Activated naive CD4-positive, alpha-beta T cell treated with anti-CD3 and anti-CD28 coated beads, Interleukin-2, amount 50 U/mL, for 72 hours (primary cell): ENCODE results near the gene CLEC4D. TPM values are rescaled to one million over a fixed set of nuclear protein-coding genes. Genes with fewer than 3 reads are reported as not detected.
"Not testable (repeated sequence)": the region's sequence is repeated elsewhere in the genome, so short reads cannot be mapped to it uniquely, and the experiment has no call there.

ENCODE experiments used
- ATAC-seq, 2 donors: fragments of 150-1000 bp; cut with Tn5 transposase; 2 replicates each; pipeline ENCODE4 v1.10.0; 2021; ENCODE audit warnings: mild to moderate bottlenecking in 2 of 2, moderate library complexity in 2 of 2
- DNase-seq, 2 donors: peaks; one replicate each; pipeline ENCODE4 v3.0.0; 2021 to 2022; ENCODE audit warnings: low spot score in 2 of 2
- H3K27ac Mint-ChIP-seq, 2 donors: one replicate each; pipeline ENCODE4 v1.8.0; 2022; ENCODE audit warnings: mild to moderate bottlenecking in 2 of 2, mixed read lengths in 2 of 2
- H3K36me3 Mint-ChIP-seq, 2 donors: one replicate each; pipeline ENCODE4 v1.8.0; 2022; ENCODE audit warnings: mixed read lengths in 2 of 2
- H3K9me3 Mint-ChIP-seq, 2 donors: one replicate each; pipeline ENCODE4 v1.8.0; 2022; ENCODE audit warnings: mixed read lengths in 2 of 2
- total RNA-seq, 2 donors: library from RNA; stranded (reverse); gene quantifications; one replicate each; pipeline ENCODE4 v1.2.3, GENCODE V29; 2022

Gene CLEC4D
- total RNA-seq: not detected

DNA sequence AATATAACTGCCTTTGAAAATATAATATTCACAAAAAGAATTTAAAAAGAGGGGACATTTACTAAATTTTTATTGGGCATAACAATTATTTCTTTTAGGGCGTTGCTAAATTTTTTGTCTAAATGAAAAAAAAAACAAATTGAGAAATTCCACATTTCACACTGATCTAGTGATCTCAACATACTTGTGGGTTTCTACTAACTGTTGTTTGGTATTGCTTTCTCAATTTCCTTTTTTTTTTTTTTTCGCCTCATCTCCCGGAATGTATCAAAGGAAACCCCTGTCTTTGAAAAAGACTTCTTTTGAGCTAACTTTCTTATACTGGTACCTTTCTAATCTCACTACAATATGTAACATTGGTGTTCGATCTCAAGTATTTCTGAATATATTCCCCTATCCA, at the start of gene CLEC4D:
CLEC4D (plus strand) TSS at position 248 of the 400 bp plus-strand sequence. CDS start 230 bp downstream, outside the sequence.
- Mint-ChIP-seq H3K27ac (no peak within 1 kb of the TSS), H3K36me3 (no peaks in the 10 kb centered on the region), H3K9me3 (no peaks in the 10 kb centered on the region)
- ATAC-seq (no peak), DNase-seq (no peak)

DNA sequence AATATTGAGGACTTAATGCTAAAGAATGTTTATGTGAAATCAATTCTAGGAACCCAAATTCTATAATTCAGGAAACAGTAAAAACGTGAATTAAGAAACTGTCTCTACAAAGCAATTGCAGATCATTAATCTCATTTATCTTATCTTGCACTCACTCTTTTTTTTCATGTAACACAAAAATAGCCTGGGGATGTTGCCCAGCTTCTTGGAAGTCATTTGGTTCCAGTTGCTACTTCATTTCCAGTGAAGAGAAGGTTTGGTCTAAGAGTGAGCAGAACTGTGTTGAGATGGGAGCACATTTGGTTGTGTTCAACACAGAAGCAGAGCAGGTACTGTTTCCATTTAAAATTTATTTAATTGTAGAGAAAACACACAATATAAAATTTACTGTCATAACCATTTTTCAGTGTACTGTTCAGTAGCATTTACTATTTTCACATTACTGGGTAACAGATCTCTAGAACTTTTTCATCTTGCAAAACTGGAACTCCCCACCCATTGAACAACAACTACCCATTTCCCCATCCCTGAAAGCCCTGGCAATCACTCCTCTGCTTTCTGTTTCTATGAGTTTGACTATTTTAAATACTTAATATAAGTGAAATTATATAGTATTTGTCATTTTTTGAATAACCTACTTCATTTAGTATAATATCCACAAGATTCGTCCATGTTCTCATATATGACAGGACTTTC, 47.9 kb upstream of the CLEC4D start:
- ATAC-seq: no peak
- Mint-ChIP-seq H3K36me3 (no peaks in the 10 kb centered on the region), H3K9me3 (peaks cover 0 to 5% of the 10 kb centered on the region in 2 donors), H3K27ac (no peak overlapping the region)
- DNase-seq: no peak

DNA sequence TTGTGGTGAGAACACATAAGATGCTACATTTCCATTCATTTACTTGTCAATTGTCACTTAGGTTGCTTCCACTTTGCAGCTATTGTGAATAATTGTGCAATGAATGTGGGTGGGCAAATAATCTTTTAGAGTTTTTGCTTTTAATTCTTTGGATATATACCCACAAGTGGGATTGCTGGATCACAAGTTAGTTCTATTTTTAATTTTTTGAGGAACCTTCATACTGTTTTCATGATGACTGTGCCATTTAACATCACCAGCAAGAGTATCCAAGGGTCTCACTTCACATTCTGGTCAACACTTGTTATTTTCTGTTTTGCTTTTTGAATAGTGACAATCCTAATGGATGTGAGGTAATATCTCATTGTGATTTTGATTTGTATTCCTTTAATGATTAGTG, 47.1 kb upstream of the CLEC4D start:
- DNase-seq (no peak), ATAC-seq (no peak)
- H3K27ac Mint-ChIP-seq: no peak overlapping the region
- no peaks in the 10 kb centered on the region for H3K36me3 Mint-ChIP-seq
- peaks cover 0 to 5% of the 10 kb centered on the region in 2 donors for H3K9me3 Mint-ChIP-seq

DNA sequence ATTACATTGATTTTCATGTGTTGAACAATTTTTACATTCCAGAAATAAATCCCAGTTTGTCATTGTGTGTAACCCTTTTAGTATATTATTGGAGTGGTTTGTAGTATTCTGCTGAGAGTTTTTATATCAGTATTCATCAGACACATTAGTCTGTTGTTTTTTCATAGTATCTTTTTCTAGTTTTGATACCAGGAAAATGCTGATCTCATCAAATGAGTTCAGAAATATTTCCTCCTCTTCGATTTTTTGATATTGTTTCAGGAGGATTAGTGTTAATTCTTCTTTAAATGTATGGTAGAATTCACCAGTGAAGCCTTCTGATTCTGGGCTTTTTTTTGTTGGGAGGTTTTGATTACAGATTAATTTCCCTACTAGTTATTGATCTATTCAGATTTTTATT, 42.2 kb upstream of the CLEC4D start:
- Mint-ChIP-seq H3K36me3 (no peaks in the 10 kb centered on the region), H3K9me3 (peaks cover 0 to 5% of the 10 kb centered on the region in 2 donors), H3K27ac (no peak overlapping the region)
- DNase-seq (no peak), ATAC-seq (no peak)

DNA sequence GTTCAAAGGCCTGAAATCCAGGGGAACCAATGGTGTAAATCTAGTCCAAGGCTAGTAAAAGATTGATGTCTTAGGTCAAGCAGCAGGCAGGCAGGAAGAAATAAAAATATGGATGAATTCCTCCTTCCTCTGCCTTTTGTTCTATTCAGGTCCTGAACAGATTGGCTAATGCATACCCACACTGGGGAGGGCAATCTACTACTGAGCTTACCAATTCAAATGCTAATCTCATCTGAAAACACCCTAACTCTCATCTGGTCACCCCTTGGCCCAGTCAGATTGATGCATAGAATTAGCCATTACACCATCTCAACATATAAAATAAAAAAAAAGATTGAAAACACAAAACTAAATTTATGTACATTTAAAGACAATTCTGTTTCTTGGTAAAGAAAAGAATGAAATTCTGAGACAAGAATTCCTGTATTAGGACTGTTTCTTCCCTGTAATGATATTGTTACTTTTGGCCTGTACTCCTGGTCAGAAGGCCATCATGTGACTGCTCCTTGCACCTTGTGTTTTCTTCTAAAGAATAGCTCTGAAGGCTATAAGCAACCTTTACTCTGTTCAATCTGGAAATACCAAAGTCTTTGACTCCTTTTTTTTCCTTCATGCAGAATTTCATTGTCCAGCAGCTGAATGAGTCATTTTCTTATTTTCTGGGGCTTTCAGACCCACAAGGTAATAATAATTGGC, 37.6 kb upstream of the CLEC4D start:
- ATAC-seq: no peak
- no peak for DNase-seq
- Mint-ChIP-seq H3K27ac (no peak overlapping the region), H3K9me3 (no peaks in the 10 kb centered on the region), H3K36me3 (no peaks in the 10 kb centered on the region)

DNA sequence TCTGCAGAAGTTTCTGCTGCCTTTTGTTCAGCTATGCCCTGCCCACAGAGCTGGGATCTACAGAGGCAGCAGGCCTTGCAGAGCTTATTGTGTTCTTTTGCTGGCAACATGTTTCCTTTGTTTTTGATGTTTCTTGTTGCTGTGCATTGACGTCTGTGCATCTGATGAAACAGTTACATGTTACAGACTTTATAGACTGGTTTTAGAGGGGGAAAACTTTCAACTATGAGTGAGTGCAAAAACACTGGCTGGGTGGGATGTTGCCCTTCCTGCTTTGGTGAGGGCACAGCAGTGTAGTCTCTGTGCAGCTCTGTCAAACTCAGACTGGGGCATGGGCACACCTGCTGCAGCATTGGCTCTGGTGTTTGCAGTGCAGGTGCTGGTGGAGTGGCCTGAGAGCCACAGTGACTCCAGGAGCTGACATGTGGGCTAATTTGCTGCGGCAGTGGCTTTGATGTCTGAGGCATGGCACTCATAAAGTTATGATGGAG, 30.7 kb upstream of the CLEC4D start:
- DNase-seq (no peak), ATAC-seq (peak in 1 of 2 donors; percentile 7)
- no peak overlapping the region for H3K27ac Mint-ChIP-seq
- H3K36me3 Mint-ChIP-seq: peaks cover 4 to 13% of the 10 kb centered on the region in 2 donors
- peaks cover 4 to 8% of the 10 kb centered on the region in 2 donors for H3K9me3 Mint-ChIP-seq

DNA sequence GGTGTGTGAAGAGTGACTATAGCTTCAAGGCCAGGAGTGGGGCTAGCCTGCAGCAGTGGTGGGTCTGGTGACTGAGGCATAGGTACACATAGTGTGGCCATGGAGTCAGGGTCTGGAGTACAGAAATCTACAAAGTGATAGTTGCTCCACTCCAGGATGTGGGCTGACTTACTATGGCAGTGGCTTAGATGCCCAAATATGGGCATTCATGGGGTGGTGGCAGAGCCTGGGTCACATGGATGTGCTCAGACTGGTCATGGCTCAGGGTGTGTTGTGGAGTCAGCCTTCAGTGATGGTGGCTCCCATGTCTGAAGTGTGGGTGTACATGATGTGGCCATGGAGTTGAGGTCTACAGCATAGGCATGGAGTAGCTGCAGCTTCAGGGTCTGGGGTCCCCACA, 30.2 kb upstream of the CLEC4D start:
- DNase-seq (no peak), ATAC-seq (peak; percentile 58 to 87)
- Mint-ChIP-seq H3K36me3 (peaks cover 4 to 13% of the 10 kb centered on the region in 2 donors), H3K27ac (no peak overlapping the region), H3K9me3 (peaks cover 4 to 8% of the 10 kb centered on the region in 2 donors)

DNA sequence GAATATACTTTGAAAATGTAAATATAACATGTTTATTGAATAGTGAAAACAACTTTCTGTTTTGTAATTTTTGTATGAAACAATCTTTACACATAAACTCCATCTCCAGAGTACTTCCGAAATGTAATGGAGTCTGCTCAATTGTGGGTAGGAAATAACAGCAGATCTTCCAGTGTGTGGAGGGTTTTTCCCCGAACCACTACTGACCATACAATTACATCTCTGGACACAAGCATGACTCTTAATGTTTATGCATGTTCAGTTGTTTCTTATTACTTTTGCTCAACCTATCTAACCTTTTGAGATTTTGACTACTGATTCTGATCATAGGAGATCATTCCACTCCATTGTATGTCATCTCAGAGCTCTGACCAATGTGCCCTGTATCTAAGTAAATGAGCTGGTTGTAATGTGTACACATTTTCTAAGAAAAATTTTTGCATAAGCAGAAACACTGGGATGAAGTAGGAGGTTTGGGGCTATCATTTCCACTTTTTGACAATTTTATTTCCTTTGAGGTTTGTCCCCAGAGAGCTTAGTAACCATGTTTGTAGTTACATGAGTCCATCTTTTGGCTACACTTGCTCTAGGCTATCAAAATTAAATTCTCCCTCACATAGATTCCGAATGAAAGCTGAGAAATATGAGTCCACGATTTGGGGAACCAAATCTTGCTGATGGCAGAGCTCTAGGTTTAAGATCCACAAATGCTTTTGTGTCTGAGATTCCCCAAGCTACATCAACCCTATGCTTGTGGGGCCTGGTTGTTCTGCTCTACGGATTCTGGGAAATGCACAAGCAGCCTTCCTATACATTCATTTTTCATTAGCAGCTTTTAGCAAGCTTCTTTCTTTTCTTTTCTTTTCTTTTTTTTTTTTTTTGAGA, 21.4 kb upstream of the CLEC4D start:
- H3K27ac Mint-ChIP-seq: no peak overlapping the region
- no peaks in the 10 kb centered on the region for H3K9me3 Mint-ChIP-seq
- H3K36me3 Mint-ChIP-seq: peaks cover 0 to 5% of the 10 kb centered on the region in 2 donors
- DNase-seq (no peak), ATAC-seq (no peak)

DNA sequence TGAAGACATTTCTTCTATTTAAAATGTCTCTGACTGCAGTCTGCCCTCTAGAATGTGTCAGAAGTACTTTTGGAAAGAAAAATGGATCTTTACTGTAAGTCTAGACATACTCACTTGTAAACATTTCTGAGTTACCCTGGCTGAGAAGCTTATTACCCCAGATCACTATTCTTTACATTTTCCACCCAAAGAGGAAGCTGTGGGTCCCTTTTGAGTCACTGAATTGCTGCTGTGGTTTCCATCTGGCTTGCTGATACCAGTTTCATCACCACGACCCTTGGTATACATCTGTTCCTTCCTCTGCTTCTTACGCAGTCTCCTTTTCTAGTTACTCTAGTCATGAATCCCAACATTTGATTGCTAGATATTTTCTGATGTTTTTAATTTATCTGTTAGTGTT, 20.2 kb upstream of the CLEC4D start:
- peak; percentile 97 to 100 for ATAC-seq
- Mint-ChIP-seq H3K36me3 (peaks cover 0 to 5% of the 10 kb centered on the region in 2 donors), H3K9me3 (no peaks in the 10 kb centered on the region), H3K27ac (peak overlapping the region in 1 of 2 donors; percentile 17)
- peak in 1 of 2 donors; percentile 42 for DNase-seq

DNA sequence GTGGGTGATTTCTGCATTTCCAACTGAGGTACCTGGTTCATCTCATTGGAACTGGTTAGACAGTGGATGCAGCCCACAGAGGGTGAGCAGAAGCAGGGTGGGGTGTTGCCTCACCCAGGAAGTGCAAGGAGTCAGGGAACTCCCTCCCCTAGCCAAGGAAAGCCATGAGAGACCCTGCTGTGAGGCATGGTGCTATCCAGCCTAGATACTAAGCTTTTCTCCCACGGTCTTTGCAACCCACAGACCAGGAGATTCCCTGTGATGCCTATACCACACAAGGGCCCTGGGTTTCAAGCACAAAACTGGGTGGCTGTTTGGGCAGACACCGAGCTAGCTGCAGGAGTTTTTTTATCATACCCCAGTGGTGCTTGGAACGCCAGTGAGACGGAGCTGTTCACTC, 17.6 kb upstream of the CLEC4D start:
- not testable (repeated sequence) for H3K9me3 Mint-ChIP-seq, ATAC-seq, DNase-seq, H3K27ac Mint-ChIP-seq, H3K36me3 Mint-ChIP-seq

DNA sequence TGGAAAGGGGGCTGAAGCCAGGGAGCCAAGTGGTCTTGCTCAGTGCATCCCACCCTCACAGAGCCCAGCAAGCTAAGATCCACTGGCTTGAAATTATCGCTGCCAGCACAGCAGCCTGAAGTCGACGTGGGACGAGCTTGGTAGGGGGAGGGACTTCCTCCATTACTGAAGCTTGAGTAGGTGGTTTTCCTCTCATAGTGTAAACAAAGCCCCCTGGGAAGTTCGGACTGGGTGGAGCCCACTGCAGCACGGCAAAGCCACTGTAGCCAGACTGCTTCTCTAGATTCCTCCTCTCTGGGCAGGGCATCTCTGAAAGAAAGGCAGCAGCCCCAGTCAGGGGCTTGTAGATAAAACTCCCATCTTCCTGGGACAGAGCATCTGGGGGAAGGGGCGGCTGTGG, 17.2 kb upstream of the CLEC4D start:
- DNase-seq, H3K9me3 Mint-ChIP-seq, H3K36me3 Mint-ChIP-seq, ATAC-seq, H3K27ac Mint-ChIP-seq: not testable (repeated sequence)

DNA sequence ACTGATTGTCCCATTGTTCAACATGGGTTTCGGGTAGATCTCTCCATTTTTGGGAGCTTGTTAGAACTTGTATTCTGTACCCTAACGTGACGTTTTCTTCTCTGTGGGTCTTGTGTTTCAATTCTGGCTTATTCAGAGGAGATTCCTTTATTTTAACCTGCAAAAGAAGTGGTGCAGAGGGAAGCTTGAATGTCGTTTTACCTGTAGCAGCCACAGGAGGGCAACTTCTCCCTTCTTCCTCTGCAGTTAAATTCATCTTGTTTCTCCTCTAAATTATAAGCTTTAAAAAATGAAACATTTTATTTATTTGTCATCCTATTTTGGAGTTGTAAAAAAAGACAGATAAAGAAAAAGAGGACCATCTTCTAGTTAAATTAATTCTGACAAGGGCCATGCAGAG, 13.7 kb upstream of the CLEC4D start:
- no peak for ATAC-seq
- Mint-ChIP-seq H3K9me3 (no peaks in the 10 kb centered on the region), H3K36me3 (peaks cover 0 to 5% of the 10 kb centered on the region in 2 donors), H3K27ac (no peak overlapping the region)
- DNase-seq: no peak

DNA sequence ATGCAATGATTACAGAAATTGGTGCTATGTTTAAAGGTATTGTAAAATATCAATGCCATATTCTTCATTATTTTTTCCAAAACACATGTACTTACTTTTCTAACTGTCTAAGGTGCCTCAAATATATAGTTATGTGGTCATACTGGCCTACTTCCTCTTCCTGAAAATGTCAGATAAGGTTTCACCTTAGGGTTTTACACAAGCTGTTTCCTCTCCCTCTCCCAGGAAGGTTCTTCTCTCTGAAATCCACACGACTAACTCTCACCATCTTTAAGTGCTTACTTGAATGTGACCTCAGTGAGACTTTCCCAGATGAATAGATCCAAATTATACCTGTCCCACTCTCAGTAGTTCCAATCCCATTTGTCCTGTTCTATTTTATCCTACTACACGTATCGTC, 11.6 kb upstream of the CLEC4D start:
- no peaks in the 10 kb centered on the region for H3K36me3 Mint-ChIP-seq
- H3K9me3 Mint-ChIP-seq: no peaks in the 10 kb centered on the region
- no peak for ATAC-seq
- DNase-seq: no peak
- no peak overlapping the region for H3K27ac Mint-ChIP-seq

DNA sequence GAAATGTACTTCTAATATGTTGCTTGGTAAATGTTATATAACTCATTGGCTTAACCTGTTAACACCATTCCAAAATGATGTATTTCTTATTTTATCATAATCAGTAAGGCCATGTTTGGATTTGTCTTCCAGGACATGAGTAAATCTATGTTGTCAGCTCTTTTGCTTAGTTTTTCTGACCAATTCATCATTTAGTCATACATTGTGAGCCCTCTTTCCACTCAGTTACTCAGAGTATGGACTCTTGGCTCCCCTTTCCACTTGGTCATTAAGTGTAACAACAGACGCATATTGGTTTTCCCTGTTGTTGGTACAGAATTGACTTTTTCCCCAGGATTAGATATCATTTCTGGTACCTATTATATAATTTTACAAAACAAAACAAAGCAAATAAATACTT, 9.0 kb upstream of the CLEC4D start:
- Mint-ChIP-seq H3K9me3 (no peaks in the 10 kb centered on the region), H3K36me3 (no peaks in the 10 kb centered on the region), H3K27ac (no peak overlapping the region)
- ATAC-seq (no peak), DNase-seq (no peak)

DNA sequence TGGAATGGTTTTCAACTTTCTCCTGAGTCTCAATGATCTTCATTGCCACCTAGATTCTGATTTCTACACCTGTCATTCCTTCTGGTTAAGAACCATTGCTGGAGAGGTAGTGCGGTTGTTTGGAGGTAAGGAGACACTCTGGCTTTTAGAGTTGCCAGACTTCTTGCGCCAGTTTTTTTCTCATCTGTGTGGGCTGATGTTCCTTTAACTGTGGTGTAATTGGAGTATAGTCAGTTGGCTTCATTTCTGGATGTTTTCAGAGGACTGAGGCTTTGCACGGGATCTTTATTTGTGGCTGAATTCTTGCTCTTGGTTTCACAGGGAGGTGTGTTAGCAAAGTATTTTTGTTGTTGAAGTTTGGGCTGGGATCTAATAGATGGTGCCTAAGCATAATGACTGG, 5.7 kb upstream of the CLEC4D start:
- no peaks in the 10 kb centered on the region for H3K9me3 Mint-ChIP-seq
- DNase-seq (no peak), ATAC-seq (no peak)
- no peaks in the 10 kb centered on the region for H3K36me3 Mint-ChIP-seq
- no peak overlapping the region for H3K27ac Mint-ChIP-seq

DNA sequence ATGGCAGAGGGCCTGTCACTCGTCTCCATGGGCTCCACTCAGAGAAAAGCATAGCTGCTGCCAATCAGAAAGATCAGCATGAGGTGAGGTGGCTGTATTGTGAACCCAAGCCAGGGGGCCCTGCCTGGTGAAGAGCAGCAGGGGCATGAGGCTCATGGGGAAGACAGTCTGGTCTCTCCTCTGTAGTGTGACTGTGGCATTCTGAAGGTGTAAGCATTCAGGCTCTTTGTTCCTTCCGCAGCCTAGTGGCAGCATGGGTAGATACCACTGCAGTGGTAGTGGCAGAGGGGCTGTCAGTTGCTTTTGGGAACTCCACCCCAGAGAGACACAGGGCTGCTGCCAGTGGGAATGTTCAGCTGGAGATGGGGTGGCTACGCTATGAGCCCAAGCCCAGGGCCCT, 5.1 kb upstream of the CLEC4D start:
- DNase-seq (no peak), ATAC-seq (no peak)
- Mint-ChIP-seq H3K36me3 (no peaks in the 10 kb centered on the region), H3K9me3 (no peaks in the 10 kb centered on the region), H3K27ac (no peak overlapping the region)
